Gastroesophageal sphincter (tissue), 3 donors: ENCODE data around the gene KLF18.

Experiments
- CTCF ChIP-seq, 4 experiments: fragments of 200-600 bp in 2 of 4; fragments of 450-650 bp in 2 of 4; sonication (generic) in 1 of 4; IDR thresholded peaks; one replicate each; pipeline ENCODE4 v1.5.1; 2017 to 2019; ENCODE audit warnings: antibody characterized with exemption in 4 of 4, mild to moderate bottlenecking in 2 of 4, moderate library complexity in 2 of 4
- EP300 ChIP-seq: sonication (generic); formaldehyde crosslinking; IDR thresholded peaks from one replicate; pipeline ENCODE4 v1.6.1; 2017; ENCODE audit warnings: antibody characterized with exemption, mild to moderate bottlenecking
- POLR2A ChIP-seq, 2 donors: fragments of 450-650 bp; IDR thresholded peaks; one replicate each; pipeline ENCODE4 v1.6.1; 2017; ENCODE audit warnings: antibody characterized with exemption in 2 of 2, mild to moderate bottlenecking in 2 of 2, moderate library complexity in 1 of 2
- POLR2AphosphoS5 ChIP-seq: sonication (generic); formaldehyde crosslinking; IDR thresholded peaks from one replicate; pipeline ENCODE4 v1.6.1; 2017; ENCODE audit warnings: antibody characterized with exemption

GRCh38 chr1:44134071-44134920 lies 7.1 kb downstream of the KLF18 start:
- TF ChIP-seq CTCF (IDR thresholded peaks at IDR 0.05) (no peak), POLR2A (IDR thresholded peaks at IDR 0.05) (no peak), EP300 (no peak), POLR2AphosphoS5 (no peak)
